Liver (tissue), 9 donors: ENCODE data around the gene RP9. TPM values are rescaled to one million over a fixed set of nuclear protein-coding genes. Genes with fewer than 3 reads are reported as not detected.

Experiments used
- DNase-seq: peaks from one replicate; pipeline ENCODE4 v3.0.0-alpha.2; 2017; ENCODE audit warnings: low spot score
- H3K27ac ChIP-seq, 2 donors: one replicate each; pipeline ENCODE4 v1.7.0; 2013; ENCODE audit warnings: inconsistent platforms in 2 of 2, low read length in 2 of 2, control low read depth in 1 of 2, low read depth in 1 of 2, mild to moderate bottlenecking in 1 of 2
- H3K27me3 ChIP-seq, 4 donors: one replicate each; pipeline versions ENCODE4 v1.6.1 to v1.7.0; 2013; ENCODE audit warnings: low read length in 3 of 4, inconsistent platforms in 1 of 4, mild to moderate bottlenecking in 1 of 4, moderate library complexity in 1 of 4; ENCODE audit not compliant: control insufficient read depth in 4 of 4, insufficient read depth in 4 of 4
- H3K36me3 ChIP-seq, 4 donors: one replicate each; pipeline versions ENCODE4 v1.6.1 to v1.7.0; 2013; ENCODE audit warnings: low read length in 3 of 4, mild to moderate bottlenecking in 3 of 4, low read depth in 1 of 4, moderate library complexity in 1 of 4; ENCODE audit not compliant: control insufficient read depth in 4 of 4, insufficient read depth in 3 of 4
- H3K4me1 ChIP-seq, 4 donors: one replicate each; pipeline versions ENCODE4 v1.6.1 to v1.7.0; 2013; ENCODE audit warnings: low read length in 3 of 4, mild to moderate bottlenecking in 3 of 4, moderate library complexity in 1 of 4; ENCODE audit not compliant: control insufficient read depth in 4 of 4, insufficient read depth in 4 of 4
- H3K4me3 ChIP-seq, 3 donors: one replicate each; pipeline versions ENCODE4 v1.6.1 to v1.7.0; 2013; ENCODE audit warnings: low read length in 3 of 3, control low read depth in 1 of 3, low read depth in 1 of 3, mild to moderate bottlenecking in 1 of 3
- H3K9ac ChIP-seq, 2 donors: one replicate each; pipeline ENCODE4 v1.7.0; 2013; ENCODE audit warnings: low read length in 2 of 2, mild to moderate bottlenecking in 2 of 2, moderate library complexity in 2 of 2, control low read depth in 1 of 2, low read depth in 1 of 2
- H3K9me3 ChIP-seq, 4 donors: one replicate each; pipeline versions ENCODE4 v1.6.1 to v1.7.0; 2013; ENCODE audit warnings: low read length in 3 of 4; ENCODE audit not compliant: control insufficient read depth in 4 of 4
- FOXA1 ChIP-seq: IDR thresholded peaks from 2 replicates; pipeline ENCODE4 v1.6.1; 2016; ENCODE audit warnings: antibody characterized with exemption
- GABPA ChIP-seq, 2 donors: IDR thresholded peaks in 1 of 2; conservative IDR thresholded peaks in 1 of 2; 2 replicates each; pipeline ENCODE4 v1.6.1; 2016; ENCODE audit warnings: antibody characterized with exemption in 2 of 2, mild to moderate bottlenecking in 1 of 2, moderate library complexity in 1 of 2
- HNF4A ChIP-seq, 2 donors: conservative IDR thresholded peaks; 2 replicates each; pipeline ENCODE4 v1.6.1; 2016; ENCODE audit warnings: antibody characterized with exemption in 2 of 2, mild to moderate bottlenecking in 2 of 2
- JUND ChIP-seq, 2 donors: IDR thresholded peaks; 2 replicates each; pipeline ENCODE4 v1.6.1; 2016; ENCODE audit warnings: antibody characterized with exemption in 2 of 2
- RAD21 ChIP-seq, 2 donors: IDR thresholded peaks; 2 replicates each; pipeline ENCODE4 v1.6.1; 2016; ENCODE audit warnings: antibody characterized with exemption in 2 of 2, mild to moderate bottlenecking in 2 of 2
- REST ChIP-seq: IDR thresholded peaks from 2 replicates; pipeline ENCODE4 v1.6.1; 2016; ENCODE audit warnings: antibody characterized with exemption, mild to moderate bottlenecking
- SP1 ChIP-seq: IDR thresholded peaks from 2 replicates; pipeline ENCODE4 v1.6.1; 2018; ENCODE audit warnings: antibody characterized with exemption, mild to moderate bottlenecking
- TAF1 ChIP-seq: conservative IDR thresholded peaks from 2 replicates; pipeline ENCODE4 v1.6.1; 2016; ENCODE audit warnings: antibody characterized with exemption, mild to moderate bottlenecking
- YY1 ChIP-seq: IDR thresholded peaks from 2 replicates; pipeline ENCODE4 v1.6.1; 2016; ENCODE audit warnings: antibody characterized with exemption, mild to moderate bottlenecking
- WGBS: extraction: QIAGEN DNeasy Blood & Tissue Kit; methylation state at CpG from one replicate; pipeline ENCODE4 v1.1.7; 2013; 5-methylcytosine and 5-hydroxymethylcytosine counted together
- polyA plus RNA-seq, 2 donors: library from polyadenylated mRNA; stranded (reverse) in 1 of 2; unstranded in 1 of 2; fragments of 200-250 nt in 1 of 2; fragments of >200 nt in 1 of 2; fragmentation: Nextera tagmentation in 1 of 2; extraction: Ambion mirVana in 1 of 2; gene quantifications; one replicate each; pipeline versions ENCODE4 v1.2.1 to v1.2.3, GENCODE V29; 2013 to 2015
- total RNA-seq, 2 donors: library from RNA; depleted of rRNA; stranded (reverse); fragments of >200 nt; gene quantifications; one replicate each; pipeline ENCODE4 v1.2.3, GENCODE V29; 2014
- donor health status: healthy.
- donor health status: healthy.
- donor health status: healthy.
- donor health status: healthy.
- donor health status: healthy.

Gene RP9
- total and polyA plus RNA-seq, 4 donors: 3.3 to 7.7 (median 4.4) TPM

GRCh38 chr7:33062023-33062781, 47.0 kb downstream of the RP9 start, which contains the start of gene NT5C3A:
Gene NT5C3A (minus strand): TSS chr7:33062776. CDS start chr7:33062705, 71 bp downstream.
- TF ChIP-seq YY1 (no peak), TAF1 (no peak), REST (peak; percentile 39), FOXA1 (no peak), JUND (IDR thresholded peaks at IDR 0.05) (no peak), SP1 (no peak)
- DNase-seq: peak; percentile 61
- under 1% methylated on average over 66 of the region's 66 CpGs for WGBS

GRCh38 chr7:33061282-33061937, 47.8 kb downstream of the RP9 start:
- H3K4me3 ChIP-seq: peak overlapping the region; percentile 90 to 95 (median 90)
- H3K36me3 ChIP-seq: no peaks in the 10 kb centered on the region
- 13% methylated on average over 8 of the region's 8 CpGs for WGBS
- H3K4me1 ChIP-seq: peaks cover 10 to 34% (median 20%) of the 10 kb centered on the region in 4 donors
- H3K9me3 ChIP-seq: peaks cover 0 to under 1% (median 0%) of the 10 kb centered on the region in 4 donors
- H3K9ac ChIP-seq: peak overlapping the region in 1 of 2 donors; percentile 67
- peak in 1 of 2 donors; percentile 9 for TF ChIP-seq HNF4A (conservative IDR thresholded peaks at IDR 0.05)
- no peak for TF ChIP-seq GABPA (IDR thresholded peaks at IDR 0.05 in 1 of 2, conservative IDR thresholded peaks at IDR 0.05 in 1 of 2)
- TF ChIP-seq RAD21 (IDR thresholded peaks at IDR 0.05): no peak
- no peak overlapping the region for H3K27ac ChIP-seq
- no peaks in the 10 kb centered on the region for H3K27me3 ChIP-seq
- no peak for DNase-seq

More at GRCh38 chr7:33062023-33062781, 47.0 kb downstream of the RP9 start, which contains the start of gene NT5C3A:
- Histone ChIP-seq H3K4me1 (peaks cover 10 to 34% (median 20%) of the 10 kb centered on the region in 4 donors), H3K4me3 (peak within 1 kb of the TSS; percentile 90 to 95 (median 90)), H3K27me3 (no peaks in the 10 kb centered on the region), H3K9ac (peak within 1 kb of the TSS; percentile 88), H3K9me3 (peaks cover 0 to 2% (median 0%) of the 10 kb centered on the region in 4 donors), H3K27ac (peak within 1 kb of the TSS; percentile 97), H3K36me3 (no peaks in the 10 kb centered on the region)

GRCh38 chr7:33059635-33060034, 49.6 kb downstream of the RP9 start:
- H3K9me3 ChIP-seq: no peaks in the 10 kb centered on the region
- no peak overlapping the region for H3K27ac ChIP-seq
- no peak for DNase-seq
- TF ChIP-seq HNF4A (conservative IDR thresholded peaks at IDR 0.05) (peak; percentile 19 to 31), JUND (IDR thresholded peaks at IDR 0.05) (no peak)
- no peak overlapping the region for H3K4me3 ChIP-seq
- H3K4me1 ChIP-seq: peaks cover 14 to 43% (median 24%) of the 10 kb centered on the region in 4 donors
- WGBS: 44% methylated on average over 4 of the region's 4 CpGs
- H3K9ac ChIP-seq: no peak overlapping the region
- H3K36me3 ChIP-seq: no peaks in the 10 kb centered on the region
- H3K27me3 ChIP-seq: no peaks in the 10 kb centered on the region
